ENCODE data around the gene SBNO2. TPM values are rescaled to one million over a fixed set of nuclear protein-coding genes. Genes with fewer than 3 reads are reported as not detected.

SBNO2 gene
- total and polyA plus RNA-seq, 2 of the 4 experiments (the other 2 are of a cell fraction), result 13.4 to 40.5 TPM

GRCh38 chr19:1103708-1104310, 70.3 kb downstream of the SBNO2 start, which contains the start of gene GPX4:
GPX4 (plus strand) TSS chr19:1103994; CDS start chr19:1104044, 50 bp downstream.
- Histone ChIP-seq H3K14ac (replicated peaks; ENCODE audit: low read depth, low read length) (peak within 1 kb of the TSS; percentile 95), H2BK15ac (ENCODE audit: low read depth, low read length) (peak within 1 kb of the TSS; percentile 98), H2AK9ac (replicated peaks; ENCODE audit: low read depth, low read length, poor library complexity) (peak within 1 kb of the TSS; percentile 98), H3K4ac (ENCODE audit: low read depth, low read length) (peak within 1 kb of the TSS; percentile 98), H3K9me1 (ENCODE audit: insufficient read depth, low read length) (peaks cover 7% of the 10 kb centered on the region), H2AFZ (replicated peaks; ENCODE audit: low read length, poor library complexity) (peak within 1 kb of the TSS; percentile 70), H3K36me3 (ENCODE audit: control insufficient read depth, insufficient read depth, low read length) (peaks cover 33% of the 10 kb centered on the region; the same call in 1 of the 2 replicates), H4K5ac (ENCODE audit: low read depth, low read length) (peak within 1 kb of the TSS; percentile 76), H3K4me1 (ENCODE audit: control insufficient read depth, insufficient read depth, low read length) (peaks cover 12% of the 10 kb centered on the region), H2BK20ac (ENCODE audit: low read depth, low read length) (peak within 1 kb of the TSS; percentile 97), H2BK5ac (ENCODE audit: low read depth, low read length, poor library complexity, severe bottlenecking) (peak within 1 kb of the TSS; percentile 98), H3K27me3 (ENCODE audit: control insufficient read depth, insufficient read depth, low read length) (no peaks in the 10 kb centered on the region), H3K9ac (ENCODE audit: low read depth, low read length) (peak within 1 kb of the TSS; percentile 96), H4K91ac (ENCODE audit: insufficient read depth, low read depth, low read length) (peak within 1 kb of the TSS; percentile 96), H3K4me3 (ENCODE audit: insufficient read depth, low read depth, low read length) (peak within 1 kb of the TSS; percentile 85), H3K18ac (ENCODE audit: low read depth, low read length) (peak within 1 kb of the TSS; percentile 80), H3K56ac (ENCODE audit: extremely low read depth, insufficient read depth, low read length) (peak within 1 kb of the TSS; percentile 86), H3K9me3 (ENCODE audit: control insufficient read depth, insufficient read depth, low read length) (peaks cover 3% of the 10 kb centered on the region), H3K79me1 (ENCODE audit: low read depth in 1 of 2, low read length in 2 of 2) (peaks cover 0 to 28% of the 10 kb centered on the region in 2 experiments; a peak in 2 of 4 replicates), H2BK120ac (ENCODE audit: low read depth, low read length) (peak within 1 kb of the TSS; percentile 98), H4K20me1 (ENCODE audit: insufficient read depth, low read length) (peaks cover 49% of the 10 kb centered on the region), H2AK5ac (ENCODE audit: low read depth, low read length) (peak within 1 kb of the TSS; percentile 100), H3K27ac (ENCODE audit: insufficient read depth, low read length) (peak within 1 kb of the TSS; percentile 97), H3K4me2 (ENCODE audit: low read depth, low read length) (peak within 1 kb of the TSS; percentile 89), H3K23ac (ENCODE audit: low read depth, low read length) (peak within 1 kb of the TSS; percentile 97), H4K8ac (ENCODE audit: low read depth in 2 of 2, low read length in 2 of 2) (peak within 1 kb of the TSS; percentile 56 to 90)
- in situ Hi-C loops (cut with MboI; ENCODE audit: low sequenced_read_pairs) (no loop called here), dilution Hi-C loops (cut with HindIII; ENCODE audit: low sequenced_read_pairs, unreplicated experiment) (no loop called here), intact Hi-C loops (cut with micrococcal nuclease) (loop anchor here (2.0 to 5.0 kb wide), 3 partner anchors 63 to 77 kb away; partner anchors contain the start of genes ABCA7 and CNN2)
- whole genome bisulfite sequencing, 2 experiments (ENCODE audit: extremely low coverage in 2 of 2, insufficient read length in 1 of 2), result 0% methylated on average over 42 of the region's 75 CpGs; no CpG with 5 or more reads in 1 of the 2 experiments
- ChIA-PET POLR2A (ENCODE audit: unreplicated experiment) (interaction anchor here (0.6 to 0.7 kb wide), 2 partner anchors 77 to 165 kb away, joined by 4 to 16 read pairs; partner anchors contain the start of gene CIRBP), CTCF (interaction anchor here (1.5 kb wide), 1 partner anchor 10 kb away, joined by 6 read pairs; no protein-coding TSS in a partner anchor)
- peak; percentile 99 for DNase-seq
- BruUV-seq (replicated peaks), result no TSS peak
- ATAC-seq (ENCODE audit: low read depth), result peak; percentile 70
- TF ChIP-seq RFX5 (IDR thresholded peaks at IDR 0.05; ENCODE audit: low read depth, low read length) (no peak), CEBPB (IDR thresholded peaks at IDR 0.05; ENCODE audit: low read depth, low read length) (no peak), POLR2A (IDR thresholded peaks at IDR 0.05; ENCODE audit: low read depth, low read length) (peak; percentile 98), BHLHE40 (IDR thresholded peaks at IDR 0.05; ENCODE audit: low read depth, low read length) (no peak), NFE2L2 (IDR thresholded peaks at IDR 0.05; ENCODE audit: low read depth, low read length) (no peak), CHD1 (IDR thresholded peaks at IDR 0.05; ENCODE audit: low read depth, low read length) (no peak), CTCF (conservative IDR thresholded peaks at IDR 0.05; ENCODE audit: low read depth, low read length) (no peak), FOS (IDR thresholded peaks at IDR 0.05; ENCODE audit: low read depth, low read length) (no peak), RAD21 (IDR thresholded peaks at IDR 0.05; ENCODE audit: low read length) (0 out of 2 replicates have a peak, but pooled peaks have one; percentile 7), ELK1 (IDR thresholded peaks at IDR 0.05; ENCODE audit: borderline replicate concordance, low read depth, low read length) (no peak), SMC3 (IDR thresholded peaks at IDR 0.05; ENCODE audit: low read depth, low read length) (no peak), MAFK (IDR thresholded peaks at IDR 0.05; ENCODE audit: low read depth, low read length) (no peak), MXI1 (IDR thresholded peaks at IDR 0.05; ENCODE audit: borderline replicate concordance, low read depth, low read length) (peak; percentile 64; the same call in 1 of the 2 replicates), RCOR1 (IDR thresholded peaks at IDR 0.05; ENCODE audit: insufficient replicate concordance, low read length) (no peak)
- TF ChIP-seq, protein P1, sequence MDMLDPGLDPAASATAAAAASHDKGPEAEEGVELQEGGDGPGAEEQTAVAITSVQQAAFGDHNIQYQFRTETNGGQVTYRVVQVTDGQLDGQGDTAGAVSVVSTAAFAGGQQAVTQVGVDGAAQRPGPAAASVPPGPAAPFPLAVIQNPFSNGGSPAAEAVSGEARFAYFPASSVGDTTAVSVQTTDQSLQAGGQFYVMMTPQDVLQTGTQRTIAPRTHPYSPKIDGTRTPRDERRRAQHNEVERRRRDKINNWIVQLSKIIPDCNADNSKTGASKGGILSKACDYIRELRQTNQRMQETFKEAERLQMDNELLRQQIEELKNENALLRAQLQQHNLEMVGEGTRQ (IDR thresholded peaks at IDR 0.05; ENCODE audit: low read depth, low read length), result peak; percentile 68

All from IMR-90 (cell line).